CD14-positive monocyte (primary cell): ENCODE data around the gene FXYD2. TPM values are rescaled to one million over a fixed set of nuclear protein-coding genes. Genes with fewer than 3 reads are reported as not detected.

Experiments
- DNase-seq, 3 donors: peaks; one replicate each; pipeline ENCODE4 v3.0.0-alpha.2; 2011 to 2022
- H2AFZ ChIP-seq: 2 replicates; pipeline ENCODE4 v1.6.0; 2012; ENCODE audit warnings: mild to moderate bottlenecking, low read depth, low read length, inconsistent platforms; ENCODE audit not compliant: insufficient read depth, poor library complexity, severe bottlenecking
- H3K27ac ChIP-seq, 2 donors: 1 replicate in 1 of 2; 2 replicates in 1 of 2; pipeline ENCODE4 v1.5.1; 2012 to 2013; ENCODE audit warnings: low read length in 2 of 2, control low read depth in 1 of 2, inconsistent platforms in 1 of 2, low read depth in 1 of 2, mild to moderate bottlenecking in 1 of 2
- H3K27me3 ChIP-seq, 2 donors: one replicate each; pipeline versions ENCODE4 v1.6.0 to v1.6.1; 2011 to 2013; ENCODE audit warnings: low read length in 2 of 2; ENCODE audit not compliant: control insufficient read depth in 2 of 2, insufficient read depth in 2 of 2
- H3K36me3 ChIP-seq, 2 donors: replicated peaks in 1 of 2; 1 replicate in 1 of 2; 2 replicates in 1 of 2; pipeline versions ENCODE4 v1.5.1 to v1.6.1; 2012 to 2013; ENCODE audit warnings: low read length in 2 of 2, control low read depth in 1 of 2, inconsistent platforms in 1 of 2, mild to moderate bottlenecking in 1 of 2; ENCODE audit not compliant: insufficient read depth in 2 of 2, control insufficient read depth in 1 of 2
- H3K4me1 ChIP-seq, 2 donors: 1 replicate in 1 of 2; 2 replicates in 1 of 2; pipeline versions ENCODE4 v1.5.1 to v1.6.1; 2012 to 2013; ENCODE audit warnings: low read length in 2 of 2, control low read depth in 1 of 2, inconsistent platforms in 1 of 2, mild to moderate bottlenecking in 1 of 2, moderate library complexity in 1 of 2; ENCODE audit not compliant: insufficient read depth in 2 of 2, control insufficient read depth in 1 of 2
- H3K4me2 ChIP-seq: replicated peaks from 2 replicates; pipeline ENCODE3; 2012; ENCODE audit warnings: low read length, moderate library complexity, mild to moderate bottlenecking; ENCODE audit not compliant: poor library complexity, severe bottlenecking; ENCODE audit errors: extremely low read depth
- H3K4me3 ChIP-seq, 3 experiments: fragments of 200-600 bp in 1 of 3; sonication (generic) in 1 of 3; replicated peaks in 1 of 3; 1 replicate in 2 of 3; 2 replicates in 1 of 3; pipeline ENCODE4 v1.5.1; 2011 to 2013; ENCODE audit warnings: low read length in 3 of 3, mild to moderate bottlenecking in 3 of 3, control low read depth in 2 of 3, low read depth in 2 of 3, inconsistent platforms in 1 of 3, moderate library complexity in 1 of 3
- H3K79me2 ChIP-seq: 2 replicates; pipeline ENCODE4 v1.6.0; 2012; ENCODE audit warnings: mild to moderate bottlenecking, control low read depth, inconsistent platforms, low read length, moderate library complexity; ENCODE audit not compliant: insufficient read depth
- H3K9ac ChIP-seq: 2 replicates; pipeline ENCODE4 v1.6.0; 2017; ENCODE audit warnings: low read length, mild to moderate bottlenecking; ENCODE audit not compliant: insufficient read depth, poor library complexity, severe bottlenecking
- H3K9me3 ChIP-seq, 2 donors: replicated peaks in 1 of 2; 1 replicate in 1 of 2; 2 replicates in 1 of 2; pipeline versions ENCODE4 v1.5.1 to v1.6.1; 2012 to 2013; ENCODE audit warnings: low read length in 2 of 2, control low read depth in 1 of 2; ENCODE audit not compliant: control insufficient read depth in 1 of 2, insufficient read depth in 1 of 2
- H4K20me1 ChIP-seq: 2 replicates; pipeline ENCODE4 v1.6.0; 2012; ENCODE audit warnings: mild to moderate bottlenecking, low read length, control low read depth, moderate library complexity; ENCODE audit not compliant: insufficient read depth
- H3K27ac Mint-ChIP-seq, 7 donors: one replicate each; pipeline ENCODE4 v1.8.0; 2020; ENCODE audit warnings: mild to moderate bottlenecking in 7 of 7, mixed read lengths in 7 of 7, moderate library complexity in 6 of 7, inconsistent platforms in 2 of 7
- H3K27me3 Mint-ChIP-seq, 3 donors: one replicate each; pipeline ENCODE4 v1.8.0; 2021 to 2022; ENCODE audit warnings: low read depth in 3 of 3, mild to moderate bottlenecking in 3 of 3, mixed read lengths in 3 of 3, moderate library complexity in 3 of 3, inconsistent platforms in 1 of 3
- H3K36me3 Mint-ChIP-seq, 2 donors: one replicate each; pipeline ENCODE4 v1.8.0; 2020; ENCODE audit warnings: mixed read lengths in 2 of 2, inconsistent platforms in 1 of 2, mild to moderate bottlenecking in 1 of 2
- H3K4me1 Mint-ChIP-seq: one replicate; pipeline ENCODE4 v1.8.0; 2020; ENCODE audit warnings: mild to moderate bottlenecking, mixed read lengths
- H3K4me3 Mint-ChIP-seq, 2 donors: one replicate each; pipeline ENCODE4 v1.8.0; 2020; ENCODE audit warnings: mild to moderate bottlenecking in 2 of 2, mixed read lengths in 2 of 2, moderate library complexity in 1 of 2
- H3K9me3 Mint-ChIP-seq, 7 donors: one replicate each; pipeline ENCODE4 v1.8.0; 2020 to 2022; ENCODE audit warnings: mixed read lengths in 7 of 7, mild to moderate bottlenecking in 6 of 7, moderate library complexity in 6 of 7, inconsistent platforms in 2 of 7
- WGBS: methylation state at CpG from one replicate; pipeline ENCODE4 v1.1.5; 2013; ENCODE audit warnings: missing lambda C conversion rate; ENCODE audit not compliant: insufficient coverage; 5-methylcytosine and 5-hydroxymethylcytosine counted together
- intact Hi-C, 2 donors: fragments of 100-400 bp; cut with micrococcal nuclease; formaldehyde crosslinking; loops; one replicate each; pipeline versions ENCODE4 v1.15.0 to v1.15.1; 2023
- polyA plus RNA-seq, 3 donors: library from polyadenylated mRNA; depleted of rRNA in 1 of 3; unstranded in 2 of 3; stranded (reverse) in 1 of 3; fragments of 300-500 nt in 2 of 3; fragments of >200 nt in 1 of 3; fragmentation: Illumina TruSeq in 2 of 3; gene quantifications; 1 replicate in 2 of 3; 2 replicates in 1 of 3; pipeline ENCODE4 v1.2.3, GENCODE V29; 2012 to 2021
- TF ChIP-seq, protein P1 (sequence below): fragments of 200-600 bp; IDR thresholded peaks from one replicate; pipeline ENCODE4 v1.8.0; 2022; ENCODE audit warnings: antibody characterized with exemption, mild to moderate bottlenecking

The FXYD2 gene
- polyA plus RNA-seq, 3 donors: 0.96 to 4.4 (median 2.5) TPM

GRCh38 chr11:117871784-117872183, 47.2 kb upstream of the FXYD2 start:
- Histone ChIP-seq H3K9ac (no peak overlapping the region), H3K27ac (no peak overlapping the region), H3K36me3 (no peaks in the 10 kb centered on the region), H3K79me2 (no peaks in the 10 kb centered on the region), H3K27me3 (peaks cover 14 to 20% of the 10 kb centered on the region in 2 donors), H2AFZ (no peak overlapping the region), H4K20me1 (no peaks in the 10 kb centered on the region), H3K9me3 (no peaks in the 10 kb centered on the region), H3K4me2 (no peak overlapping the region), H3K4me3 (no peak overlapping the region), H3K4me1 (peaks cover 48 to 60% of the 10 kb centered on the region in 2 donors)
- Mint-ChIP-seq H3K4me3 (no peak overlapping the region), H3K27me3 (peaks cover 23 to 32% (median 25%) of the 10 kb centered on the region in 3 donors), H3K27ac (no peak overlapping the region), H3K9me3 (peaks cover 0 to 10% (median 6%) of the 10 kb centered on the region in 7 donors), H3K4me1 (peaks cover 64% of the 10 kb centered on the region), H3K36me3 (peaks cover 4 to 9% of the 10 kb centered on the region in 2 donors)
- WGBS: 95% methylated on average over 5 of the region's 5 CpGs
- intact Hi-C loops: no loop called here
- TF ChIP-seq, protein P1, sequence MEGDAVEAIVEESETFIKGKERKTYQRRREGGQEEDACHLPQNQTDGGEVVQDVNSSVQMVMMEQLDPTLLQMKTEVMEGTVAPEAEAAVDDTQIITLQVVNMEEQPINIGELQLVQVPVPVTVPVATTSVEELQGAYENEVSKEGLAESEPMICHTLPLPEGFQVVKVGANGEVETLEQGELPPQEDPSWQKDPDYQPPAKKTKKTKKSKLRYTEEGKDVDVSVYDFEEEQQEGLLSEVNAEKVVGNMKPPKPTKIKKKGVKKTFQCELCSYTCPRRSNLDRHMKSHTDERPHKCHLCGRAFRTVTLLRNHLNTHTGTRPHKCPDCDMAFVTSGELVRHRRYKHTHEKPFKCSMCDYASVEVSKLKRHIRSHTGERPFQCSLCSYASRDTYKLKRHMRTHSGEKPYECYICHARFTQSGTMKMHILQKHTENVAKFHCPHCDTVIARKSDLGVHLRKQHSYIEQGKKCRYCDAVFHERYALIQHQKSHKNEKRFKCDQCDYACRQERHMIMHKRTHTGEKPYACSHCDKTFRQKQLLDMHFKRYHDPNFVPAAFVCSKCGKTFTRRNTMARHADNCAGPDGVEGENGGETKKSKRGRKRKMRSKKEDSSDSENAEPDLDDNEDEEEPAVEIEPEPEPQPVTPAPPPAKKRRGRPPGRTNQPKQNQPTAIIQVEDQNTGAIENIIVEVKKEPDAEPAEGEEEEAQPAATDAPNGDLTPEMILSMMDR: no peak
- no peak for DNase-seq

- peaks cover 10 to 14% of the 10 kb centered on the region in 2 donors for H3K27me3 ChIP-seq
- no peaks in the 10 kb centered on the region for H3K79me2 ChIP-seq
- no peaks in the 10 kb centered on the region for H3K9me3 ChIP-seq
- no peaks in the 10 kb centered on the region for H3K36me3 ChIP-seq
- peaks cover 19 to 27% (median 21%) of the 10 kb centered on the region in 3 donors for H3K27me3 Mint-ChIP-seq
- DNase-seq: no peak
- H2AFZ ChIP-seq: no peak overlapping the region
- TF ChIP-seq, protein P1: no peak
- H3K4me1 ChIP-seq: peaks cover 45 to 54% of the 10 kb centered on the region in 2 donors
- H3K27ac Mint-ChIP-seq: no peak overlapping the region
- intact Hi-C loops: no loop called here
- H3K9ac ChIP-seq: no peak overlapping the region
- no peak overlapping the region for H3K4me3 ChIP-seq
- H3K4me2 ChIP-seq: no peak overlapping the region
- no peak overlapping the region for H3K27ac ChIP-seq
- H4K20me1 ChIP-seq: no peaks in the 10 kb centered on the region
- peaks cover 61% of the 10 kb centered on the region for H3K4me1 Mint-ChIP-seq
- WGBS: 91% methylated on average over 17 of the region's 18 CpGs
- H3K9me3 Mint-ChIP-seq: peaks cover 0 to 8% (median 4%) of the 10 kb centered on the region in 7 donors
- peaks cover 2 to 6% of the 10 kb centered on the region in 2 donors for H3K36me3 Mint-ChIP-seq
- no peak overlapping the region for H3K4me3 Mint-ChIP-seq
Observed at GRCh38 chr11:117871160-117871559, 46.6 kb upstream of the FXYD2 start.
